Dermis blood vessel endothelial cell (primary cell): ENCODE measurements around the gene ZSWIM7. TPM values are rescaled to one million over a fixed set of nuclear protein-coding genes. Genes with fewer than 3 reads are reported as not detected.
"Not testable (repeated sequence)": the region's sequence is repeated elsewhere in the genome, so short reads cannot be mapped to it uniquely, and the experiment has no call there.

ENCODE experiments used
- DNase-seq: peaks from one replicate; pipeline ENCODE4 v3.0.0; 2010
- total RNA-seq: library from RNA; depleted of rRNA; stranded (reverse); fragments of >200 nt; gene quantifications from 2 replicates; pipeline ENCODE4 v1.2.3, GENCODE V29; 2014

Gene ZSWIM7
- total RNA-seq, 1 donor from 2014 or later = 16.0 TPM

DNA sequence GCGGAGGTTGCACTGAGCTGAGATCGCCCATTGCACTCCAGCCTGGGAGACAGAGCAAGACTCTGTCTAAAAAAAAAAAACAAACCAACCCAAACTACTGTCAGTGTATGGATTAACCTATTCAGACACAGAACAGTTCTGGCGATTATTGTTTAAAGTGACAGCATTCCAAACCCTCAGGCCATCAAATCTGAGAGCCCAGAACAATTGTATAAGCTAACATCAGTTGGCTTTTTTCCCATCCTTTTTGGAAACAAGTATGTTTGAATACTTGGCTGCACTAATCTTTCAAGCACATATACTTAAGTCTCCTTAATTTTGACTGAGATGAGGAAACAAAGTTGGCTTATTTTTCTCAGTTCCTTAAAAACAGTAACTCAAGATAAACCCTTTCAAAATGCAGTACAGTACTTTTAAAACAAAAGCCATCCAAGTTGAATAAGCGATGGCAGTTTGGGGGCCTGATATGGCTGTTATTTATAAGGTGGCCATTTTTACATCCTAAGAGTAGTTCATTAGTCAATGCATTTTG is 1.4 kb downstream of the ZSWIM7 start:
- DNase-seq = no peak

GRCh38 chr17:15996322-15996721 is 3.2 kb downstream of the ZSWIM7 start:
- no peak for DNase-seq

GRCh38 chr17:15981646-15982580 is 17.6 kb downstream of the ZSWIM7 start:
- DNase-seq = no peak

GRCh38 chr17:15981208-15981607 is 18.3 kb downstream of the ZSWIM7 start:
- DNase-seq = no peak

GRCh38 chr17:15979013-15979412 is 20.5 kb downstream of the ZSWIM7 start:
- not testable (repeated sequence) for DNase-seq

DNA sequence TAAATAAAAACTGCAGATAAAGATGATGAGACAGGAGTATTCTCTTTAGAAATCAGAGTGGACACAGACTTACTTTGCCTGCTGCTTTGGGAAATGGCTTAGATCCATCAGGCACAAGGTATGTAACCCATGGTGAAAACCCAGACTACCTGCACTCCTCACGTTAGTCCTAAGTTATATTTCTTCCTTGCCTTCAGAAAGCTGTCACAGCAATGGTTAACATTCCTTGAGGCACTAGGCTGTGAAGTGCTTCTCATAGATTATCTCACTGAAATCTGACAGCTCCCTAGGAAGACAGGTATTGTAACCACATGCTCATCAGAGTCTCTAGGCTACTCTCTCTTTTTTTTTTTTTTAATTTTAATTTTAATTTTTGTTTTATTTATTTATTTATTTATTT is 20.9 kb downstream of the ZSWIM7 start:
- DNase-seq = no peak

- DNase-seq = no peak
Measured at GRCh38 chr17:15977894-15978293, 21.6 kb downstream of the ZSWIM7 start.

- no peak for DNase-seq
Measured at GRCh38 chr17:15973834-15974233, 25.7 kb downstream of the ZSWIM7 start.

DNA sequence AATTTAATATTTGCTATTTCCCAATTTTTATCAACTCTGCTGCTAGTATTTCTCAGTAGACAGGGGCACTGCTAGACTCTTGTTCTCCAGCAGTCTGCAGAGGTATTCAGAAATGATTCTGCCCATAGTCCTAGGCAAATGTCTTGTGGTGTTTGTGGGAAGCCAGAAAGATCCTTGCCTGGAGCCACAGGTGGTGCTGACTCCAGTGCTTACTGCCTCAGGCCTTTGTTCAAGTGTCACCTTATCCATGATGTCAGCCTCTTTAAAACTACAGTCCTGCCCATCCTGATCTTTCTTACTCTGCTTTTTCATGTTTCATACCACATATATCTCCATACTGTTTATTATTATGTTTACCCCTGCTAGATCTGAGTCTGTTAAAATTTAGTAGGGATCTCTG is 26.5 kb downstream of the ZSWIM7 start:
- no peak for DNase-seq

DNA sequence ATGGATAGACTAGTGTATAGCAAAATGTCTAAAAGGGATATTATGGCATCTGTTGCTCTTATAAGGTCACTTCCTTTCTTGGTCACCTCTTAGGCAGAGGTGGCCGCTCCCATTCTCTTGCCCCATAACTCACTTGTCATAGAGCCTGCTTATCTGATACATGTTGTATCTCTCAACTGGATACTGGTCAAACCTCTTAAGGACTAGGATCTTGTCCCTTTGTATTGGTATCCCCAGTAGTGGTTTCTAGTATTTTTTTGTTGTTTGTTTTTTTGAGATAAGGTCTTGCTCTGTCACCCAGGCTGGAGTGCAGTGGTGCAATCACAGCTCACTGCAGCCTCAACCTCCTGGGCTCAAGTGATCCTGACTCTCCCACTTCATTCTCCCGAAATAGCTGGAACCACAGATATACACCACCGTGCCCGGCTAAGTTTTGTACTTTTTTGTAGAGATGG is 27.0 kb downstream of the ZSWIM7 start:
- DNase-seq = no peak

DNA sequence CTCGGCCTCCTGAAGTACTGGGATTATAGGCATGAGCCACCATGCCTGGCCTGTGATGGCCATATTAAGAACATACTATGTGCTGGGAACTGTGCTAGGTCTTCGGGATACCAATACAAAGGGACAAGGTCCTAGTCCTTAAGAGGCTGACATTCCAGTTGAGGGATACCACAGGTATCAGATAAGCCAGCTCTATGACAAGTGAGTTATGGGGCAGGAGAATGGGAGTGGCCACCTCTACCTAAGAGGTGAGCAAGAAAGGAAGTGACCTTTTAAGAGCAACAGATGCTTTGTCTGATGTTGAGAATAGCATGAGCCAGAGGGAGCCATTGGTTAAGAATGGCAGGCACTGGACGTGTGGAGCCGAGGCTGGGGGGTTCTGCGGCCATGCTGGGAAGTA is 27.6 kb downstream of the ZSWIM7 start:
- no peak for DNase-seq

DNA sequence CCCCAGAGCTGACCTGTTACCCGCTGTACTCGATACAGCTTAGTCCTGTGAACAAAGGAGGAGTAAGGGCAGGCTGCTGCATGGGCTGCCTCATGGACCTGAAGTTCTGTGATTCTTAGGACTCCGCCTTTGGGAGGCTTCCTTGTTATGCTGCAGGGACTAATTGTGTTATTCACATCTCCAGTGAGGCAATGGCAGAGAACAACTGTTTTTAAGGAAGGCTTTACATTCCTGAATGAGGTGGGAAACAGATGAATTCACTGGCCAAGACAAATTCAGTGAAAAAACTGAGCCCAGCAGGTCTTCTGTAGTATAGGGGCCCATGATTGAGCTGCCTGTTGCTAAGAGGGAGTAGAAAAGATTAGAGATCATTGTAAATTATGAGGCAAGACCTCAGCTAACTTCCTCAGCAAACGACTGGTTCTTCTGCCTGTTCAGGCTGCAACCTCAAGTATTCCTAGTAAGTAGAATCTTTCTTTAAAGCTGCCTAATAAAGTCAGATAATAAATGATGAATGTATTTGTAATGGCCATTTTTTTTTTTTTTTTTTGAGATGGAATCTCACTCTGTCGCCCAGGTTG is 28.3 kb downstream of the ZSWIM7 start:
- no peak for DNase-seq

- DNase-seq = no peak
Measured at GRCh38 chr17:15970500-15970899, 29.0 kb downstream of the ZSWIM7 start.

GRCh38 chr17:15969463-15969862 is 30.0 kb downstream of the ZSWIM7 start:
- no peak for DNase-seq

- no peak for DNase-seq
Measured at GRCh38 chr17:15967706-15968399, 31.7 kb downstream of the ZSWIM7 start.

GRCh38 chr17:15966879-15967248 is 32.6 kb downstream of the ZSWIM7 start:
- DNase-seq = no peak

GRCh38 chr17:15966183-15966878 is 33.2 kb downstream of the ZSWIM7 start:
- DNase-seq = peak; percentile 83

- no peak for DNase-seq
Measured at GRCh38 chr17:15965528-15965927, 34.0 kb downstream of the ZSWIM7 start.

DNA sequence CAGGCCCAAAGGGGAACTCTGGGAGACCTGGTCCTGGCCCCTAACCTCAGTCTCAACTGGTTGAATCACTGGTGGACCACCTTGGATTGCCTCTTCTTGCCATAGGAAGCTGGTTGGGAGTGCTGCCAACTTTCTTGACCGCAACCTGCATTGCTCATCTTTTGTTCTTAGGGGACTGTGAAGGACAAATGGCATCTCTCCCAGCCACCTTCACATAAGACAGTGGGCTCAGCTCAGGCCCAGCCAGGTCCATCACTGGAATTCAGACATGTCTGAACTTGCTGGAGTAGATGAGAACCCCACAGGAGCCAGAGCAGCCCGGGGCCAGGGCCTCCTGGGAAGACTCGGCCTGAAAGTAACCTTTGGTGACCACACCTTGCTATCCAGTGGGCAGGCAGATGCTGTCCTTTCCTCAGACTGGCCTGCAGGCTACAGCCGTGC is 35.8 kb downstream of the ZSWIM7 start:
- peak; percentile 66 for DNase-seq

- DNase-seq = no peak
Measured at GRCh38 chr17:15958484-15958854, 41.0 kb downstream of the ZSWIM7 start.

GRCh38 chr17:15957608-15958307 is 41.7 kb downstream of the ZSWIM7 start:
- DNase-seq = no peak

DNA sequence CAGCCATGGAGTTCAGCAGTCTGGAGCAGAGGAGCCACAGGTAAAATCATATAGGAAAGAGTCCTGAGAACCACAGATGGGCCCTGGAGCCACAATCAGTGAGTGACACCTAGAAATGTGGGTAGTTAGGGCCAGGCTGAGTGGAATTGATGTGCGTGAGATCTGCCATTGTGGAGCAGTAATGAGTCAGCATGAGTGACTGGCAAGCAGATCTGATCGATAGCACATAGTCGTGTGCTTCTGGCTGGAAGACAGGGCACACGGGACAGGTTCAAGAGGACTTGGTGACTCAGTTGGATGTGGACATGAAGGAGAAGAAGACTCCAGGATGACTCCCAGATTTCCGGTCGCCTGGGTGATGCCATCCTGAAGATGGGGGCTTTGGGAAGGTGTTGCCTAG is 42.3 kb downstream of the ZSWIM7 start:
- peak; percentile 41 for DNase-seq
